ENCODE data around the gene PDE7B.

Gene PDE7B

DNA sequence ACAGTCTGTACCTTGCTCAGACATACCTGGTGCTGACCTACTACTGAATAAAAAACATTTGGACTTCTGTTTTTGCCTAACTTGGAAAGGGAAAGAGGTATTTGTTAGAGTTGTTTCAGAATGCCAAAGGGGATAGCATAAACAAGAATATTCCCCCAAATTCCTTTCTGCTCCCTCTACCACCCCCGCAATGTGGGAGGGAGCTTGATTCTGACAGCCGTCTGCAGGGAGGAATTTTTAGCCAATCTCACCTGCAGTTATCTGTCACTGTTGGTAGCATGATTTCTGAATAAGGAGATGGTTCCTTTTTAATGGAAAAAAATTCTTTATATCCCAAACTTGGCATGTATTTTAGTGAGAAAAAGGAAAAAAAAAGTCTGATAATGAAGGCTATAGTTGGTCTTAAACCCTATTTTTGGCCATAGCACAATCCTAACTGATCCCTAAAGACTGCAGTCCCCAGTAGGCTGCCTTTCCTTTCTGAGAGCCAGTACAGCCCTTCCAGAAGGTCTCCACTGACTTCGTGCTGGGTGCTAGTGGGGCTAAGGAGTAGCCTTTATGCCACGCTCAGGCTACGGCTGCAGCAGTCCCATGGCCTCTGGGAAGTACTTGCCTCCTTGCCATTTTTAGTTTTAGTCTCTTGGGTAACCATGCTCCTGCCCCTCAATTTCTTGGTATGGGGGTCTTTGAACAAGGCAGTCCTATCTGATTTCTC lies 13.6 kb upstream of the PDE7B start:
- H3K4me2 ChIP-seq (ENCODE audit: low read length) = no peak overlapping the region
- no peaks in the 10 kb centered on the region for H3K9me2 ChIP-seq (ENCODE audit: low read depth, low read length)
- H4K20me1 ChIP-seq (ENCODE audit: insufficient read depth, low read length) = no peaks in the 10 kb centered on the region
- TF ChIP-seq, protein P1, sequence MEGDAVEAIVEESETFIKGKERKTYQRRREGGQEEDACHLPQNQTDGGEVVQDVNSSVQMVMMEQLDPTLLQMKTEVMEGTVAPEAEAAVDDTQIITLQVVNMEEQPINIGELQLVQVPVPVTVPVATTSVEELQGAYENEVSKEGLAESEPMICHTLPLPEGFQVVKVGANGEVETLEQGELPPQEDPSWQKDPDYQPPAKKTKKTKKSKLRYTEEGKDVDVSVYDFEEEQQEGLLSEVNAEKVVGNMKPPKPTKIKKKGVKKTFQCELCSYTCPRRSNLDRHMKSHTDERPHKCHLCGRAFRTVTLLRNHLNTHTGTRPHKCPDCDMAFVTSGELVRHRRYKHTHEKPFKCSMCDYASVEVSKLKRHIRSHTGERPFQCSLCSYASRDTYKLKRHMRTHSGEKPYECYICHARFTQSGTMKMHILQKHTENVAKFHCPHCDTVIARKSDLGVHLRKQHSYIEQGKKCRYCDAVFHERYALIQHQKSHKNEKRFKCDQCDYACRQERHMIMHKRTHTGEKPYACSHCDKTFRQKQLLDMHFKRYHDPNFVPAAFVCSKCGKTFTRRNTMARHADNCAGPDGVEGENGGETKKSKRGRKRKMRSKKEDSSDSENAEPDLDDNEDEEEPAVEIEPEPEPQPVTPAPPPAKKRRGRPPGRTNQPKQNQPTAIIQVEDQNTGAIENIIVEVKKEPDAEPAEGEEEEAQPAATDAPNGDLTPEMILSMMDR (IDR thresholded peaks at IDR 0.05; ENCODE audit: low read length) = no peak
- no peak for TF ChIP-seq EZH2 (IDR thresholded peaks at IDR 0.05; ENCODE audit: borderline replicate concordance, low read length)
- no peaks in the 10 kb centered on the region for H3K27me3 ChIP-seq (ENCODE audit: insufficient read depth, low read length)
- no peak overlapping the region for H3K27ac ChIP-seq (ENCODE audit: low read depth, low read length, poor library complexity, severe bottlenecking)
- no peak overlapping the region for H3K4me3 ChIP-seq (ENCODE audit: low read depth, low read length, poor library complexity, severe bottlenecking)
- H3K4me1 ChIP-seq (ENCODE audit: insufficient read depth, low read length, severe bottlenecking) = no peaks in the 10 kb centered on the region
- no peaks in the 10 kb centered on the region for H3F3A ChIP-seq (ENCODE audit: insufficient read depth, low read length)
- no peaks in the 10 kb centered on the region for H3K9me3 ChIP-seq (ENCODE audit: low read length)
- H3K79me2 ChIP-seq (ENCODE audit: insufficient read depth, low read length) = no peaks in the 10 kb centered on the region
- H3K36me3 ChIP-seq (ENCODE audit: insufficient read depth, low read length) = no peaks in the 10 kb centered on the region
- no peak overlapping the region for H3K9ac ChIP-seq (ENCODE audit: low read length)
- no peak overlapping the region for H2AFZ ChIP-seq (ENCODE audit: low read length)

DNA sequence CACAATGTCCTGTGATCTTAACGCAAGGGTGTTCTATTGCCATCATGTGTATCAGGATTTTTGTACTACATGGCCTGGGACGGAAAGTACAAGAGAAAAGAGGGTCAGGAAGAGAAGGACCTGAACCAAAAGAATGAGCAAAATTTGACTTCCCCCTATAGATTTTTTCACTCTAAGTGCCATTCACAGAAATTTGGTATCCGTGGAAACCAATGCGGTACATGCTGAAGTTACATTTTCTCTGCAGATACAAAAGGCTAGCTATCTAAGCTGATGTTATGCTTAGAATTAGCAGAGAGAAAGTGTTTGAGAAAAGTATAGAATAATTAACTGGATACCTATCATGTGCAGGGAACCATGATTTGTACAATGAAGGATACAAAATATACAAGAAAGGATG lies 12.4 kb upstream of the PDE7B start:
- Histone ChIP-seq H2AFZ (ENCODE audit: low read length) (no peak overlapping the region), H4K20me1 (ENCODE audit: insufficient read depth, low read length) (no peaks in the 10 kb centered on the region), H3K4me2 (ENCODE audit: low read length) (no peak overlapping the region), H3F3A (ENCODE audit: insufficient read depth, low read length) (no peaks in the 10 kb centered on the region), H3K4me3 (ENCODE audit: low read depth, low read length, poor library complexity, severe bottlenecking) (no peak overlapping the region), H3K36me3 (ENCODE audit: insufficient read depth, low read length) (no peaks in the 10 kb centered on the region), H3K9me2 (ENCODE audit: low read depth, low read length) (no peaks in the 10 kb centered on the region), H3K27ac (ENCODE audit: low read depth, low read length, poor library complexity, severe bottlenecking) (no peak overlapping the region), H3K27me3 (ENCODE audit: insufficient read depth, low read length) (no peaks in the 10 kb centered on the region), H3K9ac (ENCODE audit: low read length) (no peak overlapping the region), H3K4me1 (ENCODE audit: insufficient read depth, low read length, severe bottlenecking) (no peaks in the 10 kb centered on the region), H3K9me3 (ENCODE audit: low read length) (no peaks in the 10 kb centered on the region), H3K79me2 (ENCODE audit: insufficient read depth, low read length) (no peaks in the 10 kb centered on the region)
- TF ChIP-seq EZH2 (IDR thresholded peaks at IDR 0.05; ENCODE audit: borderline replicate concordance, low read length) = no peak
- TF ChIP-seq, protein P1 (IDR thresholded peaks at IDR 0.05; ENCODE audit: low read length) = no peak

DNA sequence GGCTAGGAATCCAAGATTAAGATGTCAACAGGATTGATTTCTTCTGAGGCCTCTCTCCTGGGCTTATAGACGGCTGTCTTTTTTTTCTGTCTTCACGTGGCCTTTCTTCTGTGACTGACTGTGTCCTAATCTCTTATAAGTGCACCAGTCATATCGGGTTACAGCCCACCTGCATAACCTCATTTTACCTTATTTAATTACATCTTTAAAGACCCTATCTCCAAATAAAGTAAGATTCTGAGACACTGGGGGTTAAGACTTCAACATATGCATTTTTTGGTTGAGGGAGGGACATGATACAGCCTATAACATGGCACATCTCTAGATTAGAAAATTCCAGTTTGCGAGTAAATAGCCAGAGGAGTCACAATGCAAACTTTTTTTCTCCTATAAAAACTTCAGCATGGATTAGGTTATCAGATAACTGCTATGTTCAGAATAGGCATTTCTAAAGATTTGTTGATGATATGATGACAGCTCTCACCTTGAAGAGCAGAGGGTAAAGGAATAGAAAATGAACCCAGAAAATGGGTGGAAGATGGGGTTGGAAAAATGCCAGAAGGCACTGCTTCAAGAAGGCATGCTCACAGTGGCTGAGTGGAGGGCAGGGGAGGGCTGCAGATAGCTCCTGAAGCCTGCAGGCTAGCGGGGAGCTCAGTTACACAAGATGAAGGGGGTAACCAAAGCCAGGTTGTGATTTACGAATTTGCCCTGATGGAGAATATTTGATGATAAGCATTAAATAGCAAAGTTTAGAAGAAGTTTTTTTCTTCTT lies 8.7 kb upstream of the PDE7B start:
- Histone ChIP-seq H3K27me3 (ENCODE audit: insufficient read depth, low read length) (no peaks in the 10 kb centered on the region), H2AFZ (ENCODE audit: low read length) (no peak overlapping the region), H3K27ac (ENCODE audit: low read depth, low read length, poor library complexity, severe bottlenecking) (no peak overlapping the region), H3K4me1 (ENCODE audit: insufficient read depth, low read length, severe bottlenecking) (no peaks in the 10 kb centered on the region), H3K9me2 (ENCODE audit: low read depth, low read length) (no peaks in the 10 kb centered on the region), H3K4me3 (ENCODE audit: low read depth, low read length, poor library complexity, severe bottlenecking) (no peak overlapping the region), H3K36me3 (ENCODE audit: insufficient read depth, low read length) (no peaks in the 10 kb centered on the region), H3K4me2 (ENCODE audit: low read length) (no peak overlapping the region), H3F3A (ENCODE audit: insufficient read depth, low read length) (no peaks in the 10 kb centered on the region), H3K9ac (ENCODE audit: low read length) (no peak overlapping the region), H3K9me3 (ENCODE audit: low read length) (no peaks in the 10 kb centered on the region), H4K20me1 (ENCODE audit: insufficient read depth, low read length) (no peaks in the 10 kb centered on the region), H3K79me2 (ENCODE audit: insufficient read depth, low read length) (no peaks in the 10 kb centered on the region)
- TF ChIP-seq, protein P1 (IDR thresholded peaks at IDR 0.05; ENCODE audit: low read length) = no peak
- no peak for TF ChIP-seq EZH2 (IDR thresholded peaks at IDR 0.05; ENCODE audit: borderline replicate concordance, low read length)

All from OCI-LY1 (cell line).